HepG2 (cell line): ENCODE results near the gene TMEM130. TPM values are rescaled to one million over a fixed set of nuclear protein-coding genes. Genes with fewer than 3 reads are reported as not detected.

Source experiments
- ELF3 ChIP-seq: IDR thresholded peaks from 2 replicates; pipeline ENCODE4 v1.6.1; 2016; ENCODE audit warnings: missing genetic modification reagents, missing compliant biosample characterization
- FOXC1 ChIP-seq: sonication (generic); formaldehyde crosslinking; IDR thresholded peaks from 2 replicates; pipeline ENCODE4 v1.8.0; 2022; ENCODE audit warnings: mild to moderate bottlenecking, missing genetic modification reagents, borderline replicate concordance
- FOXJ3 ChIP-seq: sonication (generic); formaldehyde crosslinking; IDR thresholded peaks from 2 replicates; pipeline ENCODE4 v1.4.0; 2020; ENCODE audit warnings: missing genetic modification reagents, mild to moderate bottlenecking, borderline replicate concordance
- HMG20B ChIP-seq: conservative IDR thresholded peaks from 2 replicates; pipeline ENCODE4 v1.6.1; 2016; ENCODE audit warnings: missing genetic modification reagents, missing compliant biosample characterization
- HNF4A ChIP-seq: sonication (generic); formaldehyde crosslinking; IDR thresholded peaks from 2 replicates; pipeline ENCODE4 v1.4.0; 2020; ENCODE audit warnings: missing genetic modification reagents
- HNRNPL ChIP-seq: fragments of 200-400 bp; formaldehyde crosslinking; IDR thresholded peaks from 2 replicates; pipeline ENCODE4 v1.6.1; 2017; ENCODE audit warnings: mild to moderate bottlenecking, low read depth, low read length
- KDM4B ChIP-seq: sonication (generic); formaldehyde crosslinking; IDR thresholded peaks from 2 replicates; pipeline ENCODE4 v1.4.0; 2020; ENCODE audit warnings: missing genetic modification reagents
- NFKB2 ChIP-seq: sonication (generic); formaldehyde crosslinking; IDR thresholded peaks from 2 replicates; pipeline ENCODE4 v1.4.0; 2020; ENCODE audit warnings: missing genetic modification reagents, borderline replicate concordance
- POLR2AphosphoS2 ChIP-seq: IDR thresholded peaks from 2 replicates; pipeline ENCODE4 v1.6.1; 2011; ENCODE audit warnings: low read depth, low read length, improper control_type of control experiment
- SALL2 ChIP-seq: sonication (generic); formaldehyde crosslinking; IDR thresholded peaks from 2 replicates; pipeline ENCODE4 v1.8.1; 2023; ENCODE audit warnings: mild to moderate bottlenecking, missing genetic modification reagents, inconsistent platforms
- SIN3B ChIP-seq: fragments of 150-350 bp; IDR thresholded peaks from 2 replicates; pipeline ENCODE4 v1.6.1; 2014; ENCODE audit warnings: low read length
- SP2 ChIP-seq: sonication (generic); formaldehyde crosslinking; IDR thresholded peaks from 2 replicates; pipeline ENCODE4 v1.5.1; 2020; ENCODE audit warnings: mild to moderate bottlenecking, missing genetic modification reagents
- SRSF4 ChIP-seq: fragments of 200-400 bp; formaldehyde crosslinking; IDR thresholded peaks from one replicate; pipeline ENCODE4 v1.6.1; 2018; ENCODE audit warnings: mild to moderate bottlenecking, low read depth, low read length, moderate library complexity; ENCODE audit not compliant: poor library complexity, severe bottlenecking
- TBX2 ChIP-seq: sonication (generic); formaldehyde crosslinking; IDR thresholded peaks from 2 replicates; pipeline ENCODE4 v1.5.0; 2020; ENCODE audit warnings: missing genetic modification reagents, mild to moderate bottlenecking, borderline replicate concordance
- TCF7 ChIP-seq: sonication (generic); IDR thresholded peaks from 2 replicates; pipeline ENCODE4 v1.6.1; 2016; ENCODE audit warnings: antibody characterized with exemption, low read depth
- TOE1 ChIP-seq: sonication (generic); formaldehyde crosslinking; IDR thresholded peaks from 2 replicates; pipeline ENCODE4 v1.4.0; 2020; ENCODE audit warnings: mild to moderate bottlenecking, missing genetic modification reagents
- XRCC5 ChIP-seq: fragments of 200-400 bp; formaldehyde crosslinking; optimal IDR thresholded peaks from 2 replicates; pipeline ENCODE3; 2017; ENCODE audit warnings: mild to moderate bottlenecking, low read length
- ZC3H13 ChIP-seq: sonication (generic); formaldehyde crosslinking; IDR thresholded peaks from 2 replicates; pipeline ENCODE4 v1.8.1; 2023; ENCODE audit warnings: mild to moderate bottlenecking, missing genetic modification reagents, moderate library complexity
- ZFP36L2 ChIP-seq: sonication (generic); formaldehyde crosslinking; IDR thresholded peaks from 2 replicates; pipeline ENCODE4 v1.4.0; 2020; ENCODE audit warnings: missing genetic modification reagents
- ZNF136 ChIP-seq: sonication (generic); formaldehyde crosslinking; IDR thresholded peaks from 2 replicates; pipeline ENCODE4 v1.8.1; 2022; ENCODE audit warnings: low read depth, mild to moderate bottlenecking, moderate library complexity, missing genetic modification reagents
- ZNF432 ChIP-seq: sonication (generic); formaldehyde crosslinking; IDR thresholded peaks from 2 replicates; pipeline ENCODE4 v1.5.0; 2020; ENCODE audit warnings: missing genetic modification reagents, mild to moderate bottlenecking, borderline replicate concordance
- ZNF44 ChIP-seq: sonication (generic); formaldehyde crosslinking; IDR thresholded peaks from 2 replicates; pipeline ENCODE4 v1.5.1; 2020; ENCODE audit warnings: mild to moderate bottlenecking, missing genetic modification reagents
- ZNF605 ChIP-seq: sonication (generic); formaldehyde crosslinking; IDR thresholded peaks from 2 replicates; pipeline ENCODE4 v1.8.0; 2022; ENCODE audit warnings: mild to moderate bottlenecking, missing genetic modification reagents
- ZNF616 ChIP-seq: sonication (generic); formaldehyde crosslinking; IDR thresholded peaks from 2 replicates; pipeline ENCODE4 v1.5.0; 2020; ENCODE audit warnings: low read depth, mild to moderate bottlenecking, missing genetic modification reagents
- polyA plus RNA-seq, 8 experiments: library from polyadenylated mRNA; depleted of rRNA in 3 of 8; stranded (reverse) in 7 of 8; unstranded in 1 of 8; fragments of >200 nt; fragmentation: Illumina TruSeq in 4 of 8; extraction: Trizol in 4 of 8; gene quantifications; 2 replicates each; pipeline versions ENCODE4 v1.2.1 to v1.2.3, GENCODE V29; 2011 to 2016; ENCODE audit warnings: low read depth in 4 of 8, missing spikeins in 1 of 8, mixed read lengths in 1 of 8; ENCODE audit not compliant: insufficient read depth in 1 of 8
- total RNA-seq, 5 experiments: library from RNA; depleted of rRNA; stranded (reverse); fragments of >200 nt; fragmentation: Illumina TruSeq; extraction: Trizol; gene quantifications; 2 replicates each; pipeline ENCODE4 v1.2.3, GENCODE V29; 2016; ENCODE audit warnings: low read depth in 1 of 5
- TF ChIP-seq, protein P1 (sequence below): sonication (generic); formaldehyde crosslinking; IDR thresholded peaks from 2 replicates; pipeline ENCODE4 v1.5.1; 2020; ENCODE audit warnings: missing genetic modification reagents, mild to moderate bottlenecking, borderline replicate concordance
- TF ChIP-seq, protein P2 (sequence below): sonication (generic); formaldehyde crosslinking; IDR thresholded peaks from 2 replicates; pipeline ENCODE4 v1.5.0; 2020; ENCODE audit warnings: mild to moderate bottlenecking, missing genetic modification reagents, borderline replicate concordance

The TMEM130 gene
- total and polyA plus RNA-seq, 2 of the 13 experiments (the other 11 are each of a cell fraction or from before 2014, with no cell fraction given) = not detected

DNA sequence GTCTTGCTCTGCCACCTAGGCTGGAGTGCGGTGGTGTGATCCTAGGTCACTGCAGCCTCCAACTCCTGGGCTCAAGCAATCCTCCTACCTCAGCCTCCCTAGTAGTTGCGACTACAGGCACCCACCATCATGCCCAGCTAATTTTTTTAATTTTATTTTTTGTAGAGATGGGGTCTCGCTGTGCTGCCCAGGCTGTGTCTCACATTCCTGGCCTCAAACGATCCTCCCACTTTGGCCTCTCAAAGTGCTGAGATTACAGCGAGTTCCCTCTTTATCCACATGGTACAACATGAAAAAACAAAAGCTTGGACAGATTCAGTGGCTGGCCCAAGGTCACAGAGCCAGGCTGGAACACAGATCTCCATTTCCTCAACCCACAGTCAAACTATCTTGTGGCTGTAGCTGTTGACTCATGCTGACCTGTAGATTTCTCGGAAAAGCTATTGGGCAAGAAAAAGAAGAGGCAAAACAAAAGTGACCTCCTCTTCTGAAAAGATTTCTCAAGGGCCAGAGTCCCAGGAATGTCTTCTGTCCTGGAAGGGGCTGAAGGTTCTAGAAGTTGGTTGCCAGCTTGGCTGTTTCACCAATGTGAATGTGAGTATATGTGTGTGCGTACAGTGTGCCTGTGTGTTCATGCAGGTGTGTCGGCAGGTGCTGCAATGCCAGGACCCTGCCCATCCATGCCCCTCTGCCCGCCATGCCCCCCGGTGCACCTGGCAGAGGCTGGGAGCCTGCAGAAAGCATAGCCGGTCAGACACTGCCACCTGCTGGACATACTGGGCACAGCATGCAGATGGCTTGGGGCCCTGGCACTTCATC is 28.4 kb downstream of the TMEM130 start (continued):
- no peak for TF ChIP-seq KDM4B (CRISPR knock-in tag)
- no peak for TF ChIP-seq ZNF432
- TF ChIP-seq ZNF44 = no peak
- TF ChIP-seq, protein P1, sequence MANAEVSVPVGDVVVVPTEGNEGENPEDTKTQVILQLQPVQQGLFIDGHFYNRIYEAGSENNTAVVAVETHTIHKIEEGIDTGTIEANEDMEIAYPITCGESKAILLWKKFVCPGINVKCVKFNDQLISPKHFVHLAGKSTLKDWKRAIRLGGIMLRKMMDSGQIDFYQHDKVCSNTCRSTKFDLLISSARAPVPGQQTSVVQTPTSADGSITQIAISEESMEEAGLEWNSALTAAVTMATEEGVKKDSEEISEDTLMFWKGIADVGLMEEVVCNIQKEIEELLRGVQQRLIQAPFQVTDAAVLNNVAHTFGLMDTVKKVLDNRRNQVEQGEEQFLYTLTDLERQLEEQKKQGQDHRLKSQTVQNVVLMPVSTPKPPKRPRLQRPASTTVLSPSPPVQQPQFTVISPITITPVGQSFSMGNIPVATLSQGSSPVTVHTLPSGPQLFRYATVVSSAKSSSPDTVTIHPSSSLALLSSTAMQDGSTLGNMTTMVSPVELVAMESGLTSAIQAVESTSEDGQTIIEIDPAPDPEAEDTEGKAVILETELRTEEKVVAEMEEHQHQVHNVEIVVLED (CRISPR knock-in tag) = no peak
- no peak for TF ChIP-seq ZNF136 (CRISPR knock-in tag)
- peak; percentile 63 for TF ChIP-seq XRCC5
- no peak for TF ChIP-seq POLR2AphosphoS2
- TF ChIP-seq FOXJ3 (CRISPR knock-in tag) = no peak
- no peak for TF ChIP-seq HNF4A (CRISPR knock-in tag)
- no peak for TF ChIP-seq ZC3H13 (CRISPR knock-in tag)
- TF ChIP-seq SP2 = no peak
- no peak for TF ChIP-seq SRSF4
- 0 out of 2 replicates have a peak, but pooled peaks have one; percentile 27 for TF ChIP-seq ZNF605
- TF ChIP-seq NFKB2 = 0 out of 2 replicates have a peak, but pooled peaks have one; percentile 31
- no peak for TF ChIP-seq ZNF616
- peak; percentile 98 for TF ChIP-seq HNRNPL
- no peak for TF ChIP-seq TOE1 (CRISPR knock-in tag)
- no peak for TF ChIP-seq HMG20B (CRISPR knock-in tag)
- no peak for TF ChIP-seq TCF7
- no peak for TF ChIP-seq SIN3B
- TF ChIP-seq ELF3 = no peak
- TF ChIP-seq, protein P2, sequence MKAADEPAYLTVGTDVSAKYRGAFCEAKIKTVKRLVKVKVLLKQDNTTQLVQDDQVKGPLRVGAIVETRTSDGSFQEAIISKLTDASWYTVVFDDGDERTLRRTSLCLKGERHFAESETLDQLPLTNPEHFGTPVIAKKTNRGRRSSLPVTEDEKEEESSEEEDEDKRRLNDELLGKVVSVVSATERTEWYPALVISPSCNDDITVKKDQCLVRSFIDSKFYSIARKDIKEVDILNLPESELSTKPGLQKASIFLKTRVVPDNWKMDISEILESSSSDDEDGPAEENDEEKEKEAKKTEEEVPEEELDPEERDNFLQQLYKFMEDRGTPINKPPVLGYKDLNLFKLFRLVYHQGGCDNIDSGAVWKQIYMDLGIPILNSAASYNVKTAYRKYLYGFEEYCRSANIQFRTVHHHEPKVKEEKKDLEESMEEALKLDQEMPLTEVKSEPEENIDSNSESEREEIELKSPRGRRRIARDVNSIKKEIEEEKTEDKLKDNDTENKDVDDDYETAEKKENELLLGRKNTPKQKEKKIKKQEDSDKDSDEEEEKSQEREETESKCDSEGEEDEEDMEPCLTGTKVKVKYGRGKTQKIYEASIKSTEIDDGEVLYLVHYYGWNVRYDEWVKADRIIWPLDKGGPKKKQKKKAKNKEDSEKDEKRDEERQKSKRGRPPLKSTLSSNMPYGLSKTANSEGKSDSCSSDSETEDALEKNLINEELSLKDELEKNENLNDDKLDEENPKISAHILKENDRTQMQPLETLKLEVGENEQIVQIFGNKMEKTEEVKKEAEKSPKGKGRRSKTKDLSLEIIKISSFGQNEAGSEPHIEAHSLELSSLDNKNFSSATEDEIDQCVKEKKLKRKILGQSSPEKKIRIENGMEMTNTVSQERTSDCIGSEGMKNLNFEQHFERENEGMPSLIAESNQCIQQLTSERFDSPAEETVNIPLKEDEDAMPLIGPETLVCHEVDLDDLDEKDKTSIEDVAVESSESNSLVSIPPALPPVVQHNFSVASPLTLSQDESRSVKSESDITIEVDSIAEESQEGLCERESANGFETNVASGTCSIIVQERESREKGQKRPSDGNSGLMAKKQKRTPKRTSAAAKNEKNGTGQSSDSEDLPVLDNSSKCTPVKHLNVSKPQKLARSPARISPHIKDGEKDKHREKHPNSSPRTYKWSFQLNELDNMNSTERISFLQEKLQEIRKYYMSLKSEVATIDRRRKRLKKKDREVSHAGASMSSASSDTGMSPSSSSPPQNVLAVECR (CRISPR knock-in tag) = no peak
- no peak for TF ChIP-seq SALL2
- no peak for TF ChIP-seq ZFP36L2 (CRISPR knock-in tag)
- 0 out of 2 replicates have a peak, but pooled peaks have one; percentile 29 for TF ChIP-seq FOXC1 (CRISPR knock-in tag)
- TF ChIP-seq TBX2 (CRISPR knock-in tag) = peak; percentile 15; the same call in 1 of the 2 replicates
